Measurements from ENCODE around the gene AFM.

Gene AFM

DNA sequence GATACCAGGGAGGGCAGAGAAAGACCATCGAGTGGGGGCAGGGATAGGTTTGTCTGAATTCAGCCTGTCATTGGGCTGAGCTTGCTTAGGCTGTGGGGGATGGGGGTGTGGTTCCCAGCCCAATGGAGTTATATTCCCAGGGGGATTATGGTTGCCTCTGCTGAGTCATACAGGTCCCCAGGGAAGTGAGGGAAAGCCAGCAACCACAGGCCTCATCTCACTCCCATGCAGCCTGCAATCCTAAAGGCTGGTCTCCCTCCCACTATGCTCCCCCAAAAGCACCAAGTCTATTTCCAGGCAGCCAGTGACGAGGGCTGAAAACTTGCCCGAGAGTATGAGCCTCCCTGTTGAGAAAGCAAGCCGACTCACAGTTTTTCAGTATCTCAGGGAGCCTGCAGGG is 39.3 kb downstream of the AFM start:
- no peak for DNase-seq (ENCODE audit: low spot score)
- in situ Hi-C loops (cut with MboI; ENCODE audit: low sequenced_read_pairs, unreplicated experiment), result no loop called here
- no peak for TF ChIP-seq CTCF (IDR thresholded peaks at IDR 0.05; ENCODE audit: borderline replicate concordance, control extremely low read depth, extremely low read depth, insufficient read depth, missing control alignments)

GRCh38 chr4:73523126-73523525 is 41.6 kb downstream of the AFM start:
- in situ Hi-C loops (cut with MboI; ENCODE audit: low sequenced_read_pairs, unreplicated experiment), result no loop called here
- no peak for TF ChIP-seq CTCF (IDR thresholded peaks at IDR 0.05; ENCODE audit: borderline replicate concordance, control extremely low read depth, extremely low read depth, insufficient read depth, missing control alignments)
- no peak for DNase-seq (ENCODE audit: low spot score)

- no peak for DNase-seq (ENCODE audit: low spot score)
- TF ChIP-seq CTCF (IDR thresholded peaks at IDR 0.05; ENCODE audit: borderline replicate concordance, control extremely low read depth, extremely low read depth, insufficient read depth, missing control alignments), result no peak
- in situ Hi-C loops (cut with MboI; ENCODE audit: low sequenced_read_pairs, unreplicated experiment), result no loop called here
Measured at GRCh38 chr4:73525611-73526010, 44.1 kb downstream of the AFM start.

DNA sequence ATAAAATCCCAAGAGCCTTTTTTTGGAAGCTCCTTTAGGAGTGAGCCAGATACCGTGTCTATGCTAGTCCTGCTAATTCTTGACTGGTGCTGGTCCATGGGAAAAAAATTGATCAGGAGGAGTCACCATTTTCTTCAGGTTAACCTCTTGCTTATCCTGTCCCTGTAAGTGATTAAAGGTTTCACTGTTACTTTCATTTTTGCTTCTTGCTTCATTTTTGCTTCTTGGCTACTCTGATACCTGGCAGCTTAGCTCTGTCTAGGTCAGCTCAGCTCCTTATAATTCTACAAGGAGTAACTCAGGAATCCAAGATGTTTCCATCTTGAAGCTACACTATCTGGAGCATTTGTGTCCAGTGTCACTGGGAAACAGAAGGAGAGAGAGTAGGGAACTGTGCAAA is 45.7 kb downstream of the AFM start:
- in situ Hi-C loops (cut with MboI; ENCODE audit: low sequenced_read_pairs, unreplicated experiment), result no loop called here
- DNase-seq (ENCODE audit: low spot score), result no peak
- no peak for TF ChIP-seq CTCF (IDR thresholded peaks at IDR 0.05; ENCODE audit: borderline replicate concordance, control extremely low read depth, extremely low read depth, insufficient read depth, missing control alignments)

DNA sequence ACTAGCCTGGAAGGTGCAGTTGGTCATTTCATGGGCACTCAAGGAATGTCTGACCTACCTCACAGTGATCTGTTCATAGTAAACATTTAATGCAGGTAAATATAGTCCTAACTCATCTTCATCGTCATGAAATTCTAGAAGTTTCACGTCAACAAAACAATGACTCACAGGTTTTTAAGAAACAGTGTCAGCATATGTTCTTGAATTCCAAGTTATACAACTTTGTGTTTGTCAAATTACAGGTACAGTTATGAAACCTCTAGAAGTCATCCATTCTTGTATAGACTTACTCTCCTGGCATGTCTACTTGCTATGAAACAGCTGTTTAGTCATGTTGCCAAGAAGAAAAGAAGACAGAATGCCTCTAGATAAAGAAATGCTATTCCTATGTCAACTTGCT is 46.6 kb downstream of the AFM start:
- TF ChIP-seq CTCF (IDR thresholded peaks at IDR 0.05; ENCODE audit: borderline replicate concordance, control extremely low read depth, extremely low read depth, insufficient read depth, missing control alignments), result no peak
- in situ Hi-C loops (cut with MboI; ENCODE audit: low sequenced_read_pairs, unreplicated experiment), result no loop called here
- no peak for DNase-seq (ENCODE audit: low spot score)

DNA sequence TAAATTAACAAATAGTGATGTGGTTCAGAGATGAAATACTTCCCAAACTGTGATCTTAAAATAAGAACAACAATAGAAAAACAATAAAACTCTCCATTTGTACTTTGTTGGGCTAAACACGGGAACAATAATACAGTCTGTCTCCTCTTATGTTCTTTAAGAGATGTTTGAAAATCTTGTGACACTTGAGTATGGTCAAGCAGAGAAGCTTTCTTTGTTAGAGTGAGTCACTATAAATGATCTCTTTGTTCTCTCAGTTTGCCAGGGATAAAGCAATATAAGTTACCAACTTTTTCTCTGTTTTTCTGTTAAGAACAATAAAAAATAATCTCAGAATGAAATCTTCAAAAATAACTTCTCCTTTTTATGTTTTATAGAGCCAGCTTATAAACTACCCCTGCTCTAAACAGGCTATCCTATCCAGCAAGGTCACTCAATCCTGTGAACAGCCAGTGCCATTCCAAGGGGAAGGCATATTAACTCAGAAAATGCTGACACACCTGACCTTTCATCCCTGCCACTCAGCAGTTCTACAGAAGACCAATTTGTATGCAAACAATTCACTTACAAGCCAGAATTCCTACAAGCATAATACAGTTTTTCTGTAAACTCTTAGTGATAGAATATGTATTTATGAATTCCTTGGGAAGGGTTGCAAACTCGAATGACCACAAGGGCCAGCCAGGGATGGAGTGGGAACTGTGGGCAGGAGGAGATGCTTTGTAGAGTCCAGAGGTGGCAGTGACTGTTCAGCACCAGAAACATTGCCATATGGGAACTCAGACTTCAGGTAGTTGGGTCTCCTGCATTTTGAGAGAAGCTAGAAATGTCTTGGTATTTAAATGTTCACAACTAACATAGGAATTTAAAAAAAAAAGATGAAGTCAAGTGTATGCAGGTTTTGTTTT is 52.2 kb downstream of the AFM start:
- in situ Hi-C loops (cut with MboI; ENCODE audit: low sequenced_read_pairs, unreplicated experiment), result no loop called here
- no peak for TF ChIP-seq CTCF (IDR thresholded peaks at IDR 0.05; ENCODE audit: borderline replicate concordance, control extremely low read depth, extremely low read depth, insufficient read depth, missing control alignments)
- no peak for DNase-seq (ENCODE audit: low spot score)

All from GM13976 (cell line).